ENCODE results near the gene ALKBH2. TPM values are rescaled to one million over a fixed set of nuclear protein-coding genes. Genes with fewer than 3 reads are reported as not detected.

Gene ALKBH2
- total and polyA plus RNA-seq, 2 experiments from 2014 or later = 14.0 to 22.1 TPM

DNA sequence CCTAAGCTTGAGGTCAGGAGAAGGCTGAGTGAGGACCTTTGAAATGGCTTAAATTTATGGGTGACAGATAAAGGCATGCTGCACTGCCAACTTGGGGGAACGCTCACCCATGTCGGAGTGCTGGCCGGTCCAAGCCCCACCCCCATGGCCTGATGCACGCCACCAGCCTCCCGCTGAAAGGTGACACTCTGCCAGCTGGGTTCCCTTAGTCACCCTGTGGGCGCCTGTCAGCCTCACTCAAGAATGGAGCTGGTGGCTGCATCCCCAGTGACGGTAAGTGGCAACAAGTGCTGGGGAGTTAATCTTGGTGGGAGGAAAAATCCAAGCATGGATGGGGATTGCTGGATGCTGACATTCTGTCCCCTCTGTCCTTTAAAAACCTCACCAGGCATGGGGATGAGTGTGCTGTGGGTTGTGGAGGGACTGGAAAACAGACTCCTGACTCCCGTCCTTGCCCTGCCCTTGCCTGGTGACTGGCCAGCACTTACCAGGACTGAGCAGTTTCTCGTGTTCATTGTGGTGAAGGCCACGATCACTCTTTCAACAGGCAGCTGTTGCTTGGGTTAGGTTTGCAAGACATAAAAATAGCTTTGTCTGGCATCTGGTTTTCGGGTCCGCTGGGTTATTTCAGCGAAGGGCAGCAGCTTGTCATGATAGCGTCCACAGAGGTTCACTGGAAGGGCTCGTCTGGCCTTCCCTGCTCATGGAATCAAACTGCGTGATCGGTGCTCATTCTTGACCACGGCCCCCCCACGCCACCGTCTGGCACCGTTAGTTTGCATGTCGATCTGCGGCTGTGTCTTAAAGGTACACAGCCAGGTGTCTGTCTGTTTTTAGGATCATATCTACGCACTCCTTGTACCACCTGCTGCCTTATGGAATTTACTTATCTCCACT lies 38.1 kb upstream of the ALKBH2 start:
- 69% methylated on average over 24 of the region's 24 CpGs for WGBS (ENCODE audit: low lambda C conversion rate, missing lambda C conversion rate)
- Histone ChIP-seq H3K4me1 (ENCODE audit: insufficient read depth) (no peaks in the 10 kb centered on the region), H2AFZ (no peak overlapping the region), H3K79me2 (no peaks in the 10 kb centered on the region), H3K9me3 (ENCODE audit: low read depth) (no peaks in the 10 kb centered on the region), H3K9me2 (replicated peaks; ENCODE audit: insufficient read depth) (no peaks in the 10 kb centered on the region), H3K27ac (no peak overlapping the region), H3K27me3 (no peaks in the 10 kb centered on the region), H3K4me2 (no peak overlapping the region), H3K4me3 (no peak overlapping the region), H3K36me3 (replicated peaks; ENCODE audit: insufficient read depth, low read depth) (no peaks in the 10 kb centered on the region), H4K20me1 (ENCODE audit: insufficient read depth, poor library complexity, severe bottlenecking) (no peaks in the 10 kb centered on the region)
- TF ChIP-seq, protein P1, sequence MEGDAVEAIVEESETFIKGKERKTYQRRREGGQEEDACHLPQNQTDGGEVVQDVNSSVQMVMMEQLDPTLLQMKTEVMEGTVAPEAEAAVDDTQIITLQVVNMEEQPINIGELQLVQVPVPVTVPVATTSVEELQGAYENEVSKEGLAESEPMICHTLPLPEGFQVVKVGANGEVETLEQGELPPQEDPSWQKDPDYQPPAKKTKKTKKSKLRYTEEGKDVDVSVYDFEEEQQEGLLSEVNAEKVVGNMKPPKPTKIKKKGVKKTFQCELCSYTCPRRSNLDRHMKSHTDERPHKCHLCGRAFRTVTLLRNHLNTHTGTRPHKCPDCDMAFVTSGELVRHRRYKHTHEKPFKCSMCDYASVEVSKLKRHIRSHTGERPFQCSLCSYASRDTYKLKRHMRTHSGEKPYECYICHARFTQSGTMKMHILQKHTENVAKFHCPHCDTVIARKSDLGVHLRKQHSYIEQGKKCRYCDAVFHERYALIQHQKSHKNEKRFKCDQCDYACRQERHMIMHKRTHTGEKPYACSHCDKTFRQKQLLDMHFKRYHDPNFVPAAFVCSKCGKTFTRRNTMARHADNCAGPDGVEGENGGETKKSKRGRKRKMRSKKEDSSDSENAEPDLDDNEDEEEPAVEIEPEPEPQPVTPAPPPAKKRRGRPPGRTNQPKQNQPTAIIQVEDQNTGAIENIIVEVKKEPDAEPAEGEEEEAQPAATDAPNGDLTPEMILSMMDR (IDR thresholded peaks at IDR 0.05; ENCODE audit: poor library complexity) = no peak
- TF ChIP-seq EZH2 (IDR thresholded peaks at IDR 0.05; ENCODE audit: borderline replicate concordance) = no peak
- TF ChIP-seq EZH2phosphoT487 (IDR thresholded peaks at IDR 0.05; ENCODE audit: low read depth, severe bottlenecking, unreplicated experiment) = no peak
- DNase-seq (ENCODE audit: low spot score) = no peak

DNA sequence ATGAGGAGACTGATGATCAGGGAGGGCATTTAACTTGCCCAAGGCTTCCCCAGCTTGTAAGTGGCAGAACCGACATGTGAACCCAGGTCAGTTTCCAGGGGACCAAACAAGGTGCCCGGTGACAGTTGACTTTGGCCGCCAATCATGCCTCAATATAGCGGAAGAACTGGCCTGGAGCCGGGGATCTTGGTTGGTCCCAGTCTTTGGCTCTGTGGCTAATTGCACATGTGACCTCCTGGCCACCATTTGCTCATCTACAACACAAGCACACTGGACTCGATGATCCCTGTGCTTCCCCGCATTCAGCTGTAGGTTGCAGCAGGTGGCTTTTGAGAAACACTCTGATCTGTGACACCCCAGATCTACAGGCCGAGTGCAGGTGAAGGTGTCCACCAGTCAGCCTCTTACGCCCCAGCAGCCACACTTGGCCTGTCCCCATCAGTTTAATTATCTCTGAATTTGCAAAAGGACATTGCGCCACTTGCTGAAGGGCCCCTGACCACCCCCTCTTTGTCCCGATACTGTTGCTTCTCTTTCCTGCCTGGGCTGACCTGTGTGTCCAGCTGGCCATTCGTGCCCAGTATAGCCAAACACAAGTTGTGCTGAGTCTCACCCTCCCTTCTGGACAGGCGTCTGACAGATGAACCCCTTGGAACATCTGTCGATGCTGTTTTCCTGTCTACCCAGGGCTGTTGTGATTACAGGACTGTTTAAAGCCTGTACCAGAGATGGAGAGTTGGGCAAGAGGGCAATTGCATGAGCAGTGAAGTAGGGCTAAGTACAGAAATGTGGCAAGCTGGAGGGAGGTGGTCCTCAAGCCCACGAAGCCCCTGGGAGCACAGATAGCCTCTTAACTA lies 37.3 kb upstream of the ALKBH2 start:
- H3K9me2 ChIP-seq (replicated peaks; ENCODE audit: insufficient read depth) = no peaks in the 10 kb centered on the region
- no peak overlapping the region for H2AFZ ChIP-seq
- H3K9me3 ChIP-seq (ENCODE audit: low read depth) = no peaks in the 10 kb centered on the region
- no peaks in the 10 kb centered on the region for H4K20me1 ChIP-seq (ENCODE audit: insufficient read depth, poor library complexity, severe bottlenecking)
- H3K27me3 ChIP-seq = no peaks in the 10 kb centered on the region
- H3K4me3 ChIP-seq = no peak overlapping the region
- H3K79me2 ChIP-seq = no peaks in the 10 kb centered on the region
- H3K4me2 ChIP-seq = no peak overlapping the region
- DNase-seq (ENCODE audit: low spot score) = no peak
- TF ChIP-seq, protein P1 (IDR thresholded peaks at IDR 0.05; ENCODE audit: poor library complexity) = no peak
- no peak for TF ChIP-seq EZH2 (IDR thresholded peaks at IDR 0.05; ENCODE audit: borderline replicate concordance)
- no peaks in the 10 kb centered on the region for H3K4me1 ChIP-seq (ENCODE audit: insufficient read depth)
- no peak overlapping the region for H3K27ac ChIP-seq
- WGBS (ENCODE audit: low lambda C conversion rate, missing lambda C conversion rate) = 91% methylated on average over 15 of the region's 15 CpGs
- H3K36me3 ChIP-seq (replicated peaks; ENCODE audit: insufficient read depth, low read depth) = no peaks in the 10 kb centered on the region

DNA sequence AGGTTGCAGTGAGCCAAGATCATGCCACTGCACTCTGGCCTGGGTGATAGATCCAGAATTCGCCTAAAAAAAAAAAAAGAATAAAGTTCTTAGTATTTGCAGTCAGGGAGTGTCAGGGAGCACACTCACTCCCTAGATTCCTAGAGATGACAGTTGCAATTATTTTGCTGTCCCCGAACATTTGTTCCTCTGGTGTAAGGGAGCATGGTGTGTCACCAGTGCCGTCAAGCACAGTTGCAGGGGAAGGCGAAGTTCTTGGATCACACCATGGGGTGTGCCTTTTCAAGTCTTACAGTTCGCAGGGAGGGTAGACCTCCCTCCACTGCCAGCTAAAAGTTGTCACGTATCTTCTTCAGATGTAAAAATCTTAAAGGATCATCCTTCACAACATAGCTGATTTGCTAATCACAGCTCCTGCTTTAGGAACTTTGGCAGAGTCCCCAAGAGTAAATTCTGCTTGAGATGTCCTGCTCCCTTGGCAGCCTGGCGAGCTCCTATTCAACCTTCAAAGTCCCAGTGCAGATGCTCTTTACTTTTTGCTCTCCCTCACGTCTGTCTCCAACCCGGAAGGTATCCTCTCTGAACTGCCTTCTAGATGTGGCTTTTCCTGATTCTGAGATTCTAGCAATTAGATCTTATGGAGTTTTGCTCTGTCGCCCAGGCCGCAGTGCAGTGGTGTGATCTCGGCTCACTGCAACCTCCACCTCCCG lies 34.4 kb upstream of the ALKBH2 start:
- H3K9me2 ChIP-seq (replicated peaks; ENCODE audit: insufficient read depth) = no peaks in the 10 kb centered on the region
- H3K4me3 ChIP-seq = no peak overlapping the region
- H4K20me1 ChIP-seq (ENCODE audit: insufficient read depth, poor library complexity, severe bottlenecking) = no peaks in the 10 kb centered on the region
- WGBS (ENCODE audit: low lambda C conversion rate, missing lambda C conversion rate) = 88% methylated on average over 13 of the region's 13 CpGs
- TF ChIP-seq EZH2 (IDR thresholded peaks at IDR 0.05; ENCODE audit: borderline replicate concordance) = no peak
- TF ChIP-seq, protein P1 (IDR thresholded peaks at IDR 0.05; ENCODE audit: poor library complexity) = no peak
- TF ChIP-seq EZH2phosphoT487 (IDR thresholded peaks at IDR 0.05; ENCODE audit: low read depth, severe bottlenecking, unreplicated experiment) = no peak
- no peaks in the 10 kb centered on the region for H3K9me3 ChIP-seq (ENCODE audit: low read depth)
- no peak overlapping the region for H2AFZ ChIP-seq
- H3K4me1 ChIP-seq (ENCODE audit: insufficient read depth) = no peaks in the 10 kb centered on the region
- no peak overlapping the region for H3K4me2 ChIP-seq
- no peaks in the 10 kb centered on the region for H3K79me2 ChIP-seq
- DNase-seq (ENCODE audit: low spot score) = no peak
- no peak overlapping the region for H3K27ac ChIP-seq
- no peaks in the 10 kb centered on the region for H3K36me3 ChIP-seq (replicated peaks; ENCODE audit: insufficient read depth, low read depth)
- no peaks in the 10 kb centered on the region for H3K27me3 ChIP-seq
